ENCODE data around the gene C1QTNF3. TPM values are rescaled to one million over a fixed set of nuclear protein-coding genes. Genes with fewer than 3 reads are reported as not detected.
"Not testable (repeated sequence)": the region's sequence is repeated elsewhere in the genome, so short reads cannot be mapped to it uniquely, and the experiment has no call there.

C1QTNF3 gene, protein sequence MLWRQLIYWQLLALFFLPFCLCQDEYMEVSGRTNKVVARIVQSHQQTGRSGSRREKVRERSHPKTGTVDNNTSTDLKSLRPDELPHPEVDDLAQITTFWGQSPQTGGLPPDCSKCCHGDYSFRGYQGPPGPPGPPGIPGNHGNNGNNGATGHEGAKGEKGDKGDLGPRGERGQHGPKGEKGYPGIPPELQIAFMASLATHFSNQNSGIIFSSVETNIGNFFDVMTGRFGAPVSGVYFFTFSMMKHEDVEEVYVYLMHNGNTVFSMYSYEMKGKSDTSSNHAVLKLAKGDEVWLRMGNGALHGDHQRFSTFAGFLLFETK
- total RNA-seq: 90.3 TPM

DNA sequence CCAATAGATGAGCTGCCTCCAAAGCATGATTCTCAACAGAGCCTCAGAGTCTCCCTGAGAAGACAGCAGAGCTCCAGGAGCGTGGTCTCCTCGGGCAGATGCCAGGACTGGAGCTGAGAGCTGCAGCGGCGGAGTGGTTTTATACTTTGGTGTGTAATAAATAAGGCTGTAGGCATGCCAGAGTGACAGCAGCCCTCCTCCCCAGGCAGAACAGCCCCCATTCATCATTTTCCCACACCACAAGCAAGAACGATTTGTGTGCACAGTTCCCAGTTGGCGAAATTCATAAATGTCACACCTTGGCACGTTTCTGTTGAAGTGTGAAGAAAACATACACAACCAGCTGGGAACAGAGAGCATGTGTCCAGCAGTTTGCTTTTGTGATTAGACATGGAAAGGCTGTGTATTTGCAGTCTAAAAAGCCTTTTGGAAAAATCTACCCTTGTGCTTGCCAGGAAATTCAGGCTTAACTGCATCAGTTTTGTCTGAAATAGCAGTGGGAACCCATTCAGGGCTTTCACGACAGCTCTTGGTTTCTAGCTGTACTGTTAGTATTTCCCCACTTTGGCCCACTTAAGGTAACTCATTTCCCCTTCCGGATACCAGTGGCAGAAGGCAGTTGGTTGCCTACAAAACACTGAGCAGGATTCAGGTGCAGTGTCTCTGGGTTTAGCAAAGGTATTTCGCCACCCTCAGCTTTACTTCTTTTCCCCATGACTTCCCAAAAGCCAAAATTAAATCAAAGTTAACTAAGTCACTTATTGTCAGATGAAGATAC lies at the start of gene C1QTNF3:
TSS of gene C1QTNF3 (minus strand) at position 115 of the 778 bp plus-strand sequence. CDS start at position 27, 88 bp downstream.
- Histone ChIP-seq H3K4me3 (ENCODE audit: low read length in 3 of 3) (peak within 1 kb of the TSS; percentile 42 to 63 (median 42)), H3K9me3 (ENCODE audit: control insufficient read depth in 3 of 3, low read length in 3 of 3) (no peaks in the 10 kb centered on the region), H3K27ac (ENCODE audit: low read depth, low read length) (peak within 1 kb of the TSS; percentile 10), H3K4me1 (ENCODE audit: control insufficient read depth in 3 of 3, insufficient read depth in 3 of 3, low read length in 3 of 3) (peaks cover 17 to 32% (median 29%) of the 10 kb centered on the region in 3 donors), H3K36me3 (ENCODE audit: control insufficient read depth in 3 of 3, insufficient read depth in 3 of 3, low read length in 3 of 3) (no peaks in the 10 kb centered on the region), H3K27me3 (ENCODE audit: control insufficient read depth in 3 of 3, insufficient read depth in 3 of 3, low read length in 3 of 3) (no peaks in the 10 kb centered on the region), H3K9ac (ENCODE audit: low read depth in 1 of 3, low read length in 3 of 3) (peak within 1 kb of the TSS in 1 of 3 donors; percentile 8)

DNA sequence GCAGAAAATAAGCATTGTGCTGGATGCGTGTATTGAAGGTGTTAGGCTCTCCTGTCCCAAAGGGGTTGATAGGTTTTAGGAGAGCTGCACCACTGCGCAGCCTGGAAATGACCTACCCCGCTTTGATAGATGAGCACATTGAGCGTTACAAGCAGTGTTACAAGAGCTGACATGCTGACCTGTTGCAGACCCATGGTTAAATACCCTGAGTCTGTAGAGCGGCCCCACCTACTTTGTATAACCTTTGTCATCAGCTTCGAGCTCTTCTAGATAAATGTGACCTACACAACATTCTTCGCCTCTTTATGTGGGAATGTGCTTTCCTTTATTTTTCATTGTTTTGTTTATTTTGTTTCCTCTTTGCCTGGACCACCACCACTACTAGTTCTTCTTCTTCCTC lies 48.0 kb upstream of the C1QTNF3 start:
- H3K27me3 ChIP-seq (ENCODE audit: control insufficient read depth in 3 of 3, insufficient read depth in 3 of 3, low read length in 3 of 3); H3K36me3 ChIP-seq (ENCODE audit: control insufficient read depth in 3 of 3, insufficient read depth in 3 of 3, low read length in 3 of 3); H3K9me3 ChIP-seq (ENCODE audit: control insufficient read depth in 3 of 3, low read length in 3 of 3); H3K27ac ChIP-seq (ENCODE audit: low read depth, low read length); H3K4me3 ChIP-seq (ENCODE audit: low read length in 3 of 3); H3K4me1 ChIP-seq (ENCODE audit: control insufficient read depth in 3 of 3, insufficient read depth in 3 of 3, low read length in 3 of 3); H3K9ac ChIP-seq (ENCODE audit: low read depth in 1 of 3, low read length in 3 of 3): not testable (repeated sequence)

DNA sequence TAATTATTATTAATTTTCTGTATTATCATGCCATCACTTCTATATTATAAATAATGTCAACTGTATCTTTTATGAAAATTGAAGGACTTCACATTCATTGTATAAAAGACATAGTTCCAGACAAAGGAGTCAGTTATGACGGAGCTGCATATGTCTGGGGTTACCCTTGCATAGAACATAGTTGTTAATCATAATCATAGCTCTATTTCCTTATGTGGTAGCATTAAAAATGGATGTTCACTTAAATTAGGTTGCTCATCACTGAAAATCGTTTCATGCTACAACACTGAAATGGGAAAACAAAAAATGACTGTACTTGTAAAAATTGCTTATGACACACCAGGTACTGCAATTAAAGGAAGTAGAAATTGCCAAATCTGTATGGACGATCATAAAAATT lies 46.8 kb upstream of the C1QTNF3 start:
- H3K36me3 ChIP-seq (ENCODE audit: control insufficient read depth in 3 of 3, insufficient read depth in 3 of 3, low read length in 3 of 3); H3K9ac ChIP-seq (ENCODE audit: low read depth in 1 of 3, low read length in 3 of 3): not testable (repeated sequence)

DNA sequence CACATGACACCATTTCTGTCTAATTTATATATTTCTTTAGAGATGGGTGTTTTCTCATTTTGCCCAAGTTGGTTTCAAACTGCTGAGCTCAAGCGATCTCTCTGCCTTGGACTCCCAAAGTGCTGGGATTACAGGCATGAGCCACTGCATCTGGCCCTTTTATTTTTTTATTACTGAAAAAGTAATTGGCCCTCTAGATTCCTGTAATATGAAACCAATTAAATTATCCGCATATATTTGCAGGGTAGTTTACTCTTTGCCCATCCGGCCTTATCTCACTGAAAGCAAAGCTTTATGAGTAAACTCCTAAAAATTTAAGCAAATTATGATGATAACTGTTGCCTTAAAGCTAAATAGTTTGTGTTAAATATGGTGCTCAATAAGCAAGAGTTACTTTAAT lies 44.7 kb upstream of the C1QTNF3 start:
- H3K4me3 ChIP-seq (ENCODE audit: low read length in 3 of 3); H3K9ac ChIP-seq (ENCODE audit: low read depth in 1 of 3, low read length in 3 of 3); H3K27ac ChIP-seq (ENCODE audit: low read depth, low read length); H3K9me3 ChIP-seq (ENCODE audit: control insufficient read depth in 3 of 3, low read length in 3 of 3); H3K36me3 ChIP-seq (ENCODE audit: control insufficient read depth in 3 of 3, insufficient read depth in 3 of 3, low read length in 3 of 3); H3K27me3 ChIP-seq (ENCODE audit: control insufficient read depth in 3 of 3, insufficient read depth in 3 of 3, low read length in 3 of 3); H3K4me1 ChIP-seq (ENCODE audit: control insufficient read depth in 3 of 3, insufficient read depth in 3 of 3, low read length in 3 of 3): not testable (repeated sequence)

More for the DNA sequence above, 46.8 kb upstream of the C1QTNF3 start:
- H3K4me3 ChIP-seq (ENCODE audit: low read length in 3 of 3); H3K27me3 ChIP-seq (ENCODE audit: control insufficient read depth in 3 of 3, insufficient read depth in 3 of 3, low read length in 3 of 3); H3K27ac ChIP-seq (ENCODE audit: low read depth, low read length); H3K4me1 ChIP-seq (ENCODE audit: control insufficient read depth in 3 of 3, insufficient read depth in 3 of 3, low read length in 3 of 3); H3K9me3 ChIP-seq (ENCODE audit: control insufficient read depth in 3 of 3, low read length in 3 of 3): not testable (repeated sequence)

DNA sequence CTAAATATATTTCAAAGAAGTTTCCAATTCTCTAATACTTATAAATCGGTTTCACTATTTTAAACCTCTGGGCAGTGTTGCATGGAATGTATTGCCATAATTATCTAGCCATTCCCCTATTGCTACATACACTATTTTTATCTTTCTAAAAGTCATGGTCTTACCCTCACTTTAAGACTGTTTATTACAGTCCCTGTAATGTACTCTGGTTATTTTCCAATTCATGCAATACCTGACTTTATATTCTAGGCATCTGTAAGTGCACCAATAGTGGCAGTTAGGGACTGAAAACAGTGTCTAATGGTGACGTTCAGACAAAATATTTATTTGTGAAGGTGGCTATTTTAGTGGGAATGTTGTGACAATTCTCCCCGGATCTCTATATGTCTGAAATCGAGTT lies 40.9 kb upstream of the C1QTNF3 start:
- not testable (repeated sequence) for H3K4me3 ChIP-seq (ENCODE audit: low read length in 3 of 3)

DNA sequence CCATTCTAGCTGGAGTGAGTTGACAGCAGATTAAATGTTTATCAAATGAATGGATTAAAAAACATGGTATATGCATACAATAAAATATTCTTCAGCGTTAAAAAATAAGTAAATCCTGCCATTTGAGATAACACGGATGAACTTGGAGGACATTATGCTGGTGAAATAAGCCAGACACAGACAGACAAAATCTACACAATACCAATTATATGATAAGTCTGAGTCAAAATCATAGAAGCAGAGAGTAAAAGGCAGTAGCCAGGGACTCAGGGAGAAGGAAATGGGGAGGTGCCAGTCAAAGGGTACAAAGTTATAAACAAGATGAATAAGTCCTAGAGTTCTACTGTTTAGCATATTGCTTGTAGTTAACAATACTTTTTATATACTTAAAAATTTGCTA lies 36.5 kb upstream of the C1QTNF3 start:
- not testable (repeated sequence) for H3K36me3 ChIP-seq (ENCODE audit: control insufficient read depth in 3 of 3, insufficient read depth in 3 of 3, low read length in 3 of 3); H3K9me3 ChIP-seq (ENCODE audit: control insufficient read depth in 3 of 3, low read length in 3 of 3); H3K4me3 ChIP-seq (ENCODE audit: low read length in 3 of 3); H3K27me3 ChIP-seq (ENCODE audit: control insufficient read depth in 3 of 3, insufficient read depth in 3 of 3, low read length in 3 of 3); H3K27ac ChIP-seq (ENCODE audit: low read depth, low read length); H3K9ac ChIP-seq (ENCODE audit: low read depth in 1 of 3, low read length in 3 of 3); H3K4me1 ChIP-seq (ENCODE audit: control insufficient read depth in 3 of 3, insufficient read depth in 3 of 3, low read length in 3 of 3)

More for the DNA sequence above, 40.9 kb upstream of the C1QTNF3 start:
- not testable (repeated sequence) for H3K27ac ChIP-seq (ENCODE audit: low read depth, low read length); H3K9me3 ChIP-seq (ENCODE audit: control insufficient read depth in 3 of 3, low read length in 3 of 3); H3K36me3 ChIP-seq (ENCODE audit: control insufficient read depth in 3 of 3, insufficient read depth in 3 of 3, low read length in 3 of 3); H3K27me3 ChIP-seq (ENCODE audit: control insufficient read depth in 3 of 3, insufficient read depth in 3 of 3, low read length in 3 of 3); H3K9ac ChIP-seq (ENCODE audit: low read depth in 1 of 3, low read length in 3 of 3); H3K4me1 ChIP-seq (ENCODE audit: control insufficient read depth in 3 of 3, insufficient read depth in 3 of 3, low read length in 3 of 3)

DNA sequence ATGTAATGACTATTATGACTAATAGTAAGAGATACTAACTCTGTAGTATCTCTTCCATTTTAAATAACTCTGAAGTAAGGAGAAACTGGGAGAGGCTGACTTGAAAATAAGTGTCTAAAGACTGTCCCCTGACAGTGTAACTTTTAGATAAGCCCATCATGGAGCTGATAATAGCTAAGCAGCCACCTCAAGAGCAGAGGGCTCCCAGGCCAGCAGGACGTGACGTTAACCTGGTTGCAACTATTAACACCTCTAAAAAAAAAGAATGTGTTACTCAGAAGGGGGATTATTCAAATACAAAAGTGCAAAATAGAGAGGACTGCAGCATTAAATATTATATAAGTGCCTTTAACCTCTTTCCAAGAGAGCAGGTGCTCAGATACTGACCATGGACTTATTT lies 34.6 kb upstream of the C1QTNF3 start:
- not testable (repeated sequence) for H3K4me3 ChIP-seq (ENCODE audit: low read length in 3 of 3); H3K9ac ChIP-seq (ENCODE audit: low read depth in 1 of 3, low read length in 3 of 3); H3K27ac ChIP-seq (ENCODE audit: low read depth, low read length); H3K9me3 ChIP-seq (ENCODE audit: control insufficient read depth in 3 of 3, low read length in 3 of 3); H3K27me3 ChIP-seq (ENCODE audit: control insufficient read depth in 3 of 3, insufficient read depth in 3 of 3, low read length in 3 of 3); H3K36me3 ChIP-seq (ENCODE audit: control insufficient read depth in 3 of 3, insufficient read depth in 3 of 3, low read length in 3 of 3); H3K4me1 ChIP-seq (ENCODE audit: control insufficient read depth in 3 of 3, insufficient read depth in 3 of 3, low read length in 3 of 3)

DNA sequence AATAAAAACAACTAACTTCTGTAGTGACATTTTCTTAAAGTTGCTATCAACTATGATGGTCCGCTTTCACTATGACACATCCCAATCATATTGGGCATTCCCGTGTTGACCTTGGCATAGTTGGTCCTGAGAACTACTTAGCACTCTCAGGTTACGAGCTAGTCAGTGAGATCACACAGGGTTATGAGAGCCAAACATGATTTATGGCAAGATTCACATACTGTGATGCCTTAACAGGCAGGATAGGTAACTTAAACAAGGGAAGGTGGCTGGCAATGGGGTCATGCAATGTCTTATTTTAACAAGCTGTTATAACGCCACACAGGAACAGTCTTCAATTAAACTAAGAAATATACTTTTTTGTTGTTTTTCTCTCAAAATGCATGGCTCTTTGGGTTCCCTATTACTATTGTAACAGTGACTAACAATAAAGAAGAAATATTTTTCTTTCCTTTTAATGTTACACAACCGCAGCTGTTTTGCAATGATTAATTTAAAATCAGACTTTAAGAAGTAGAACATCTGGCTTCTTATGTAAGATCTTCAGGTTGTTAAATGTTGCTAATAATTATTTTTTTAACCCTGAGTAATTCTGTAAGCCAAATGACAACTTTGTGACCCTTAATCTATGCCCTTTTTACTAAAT lies 33.8 kb upstream of the C1QTNF3 start:
- not testable (repeated sequence) for H3K36me3 ChIP-seq (ENCODE audit: control insufficient read depth in 3 of 3, insufficient read depth in 3 of 3, low read length in 3 of 3); H3K27ac ChIP-seq (ENCODE audit: low read depth, low read length); H3K9me3 ChIP-seq (ENCODE audit: control insufficient read depth in 3 of 3, low read length in 3 of 3)

DNA sequence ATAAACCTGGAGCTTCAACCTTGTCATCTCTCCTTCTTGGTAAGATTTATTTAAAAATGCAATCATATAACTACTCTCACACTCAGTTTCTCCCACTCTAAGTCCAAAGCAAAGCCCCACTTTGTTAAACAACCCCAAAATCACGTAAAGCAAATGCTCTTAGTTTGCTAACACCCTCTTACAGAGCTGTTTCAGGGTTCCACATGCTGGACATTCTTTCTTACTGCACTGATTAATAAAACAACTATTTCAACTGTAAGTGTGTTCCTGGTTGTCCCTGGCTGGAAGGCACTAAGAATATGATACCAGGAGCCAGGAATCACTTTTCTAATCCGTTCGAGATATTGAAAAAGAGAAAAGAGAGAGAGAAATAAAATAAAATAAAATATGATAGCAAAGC lies 31.5 kb upstream of the C1QTNF3 start:
- not testable (repeated sequence) for H3K4me1 ChIP-seq (ENCODE audit: control insufficient read depth in 3 of 3, insufficient read depth in 3 of 3, low read length in 3 of 3); H3K27me3 ChIP-seq (ENCODE audit: control insufficient read depth in 3 of 3, insufficient read depth in 3 of 3, low read length in 3 of 3); H3K9ac ChIP-seq (ENCODE audit: low read depth in 1 of 3, low read length in 3 of 3); H3K4me3 ChIP-seq (ENCODE audit: low read length in 3 of 3); H3K36me3 ChIP-seq (ENCODE audit: control insufficient read depth in 3 of 3, insufficient read depth in 3 of 3, low read length in 3 of 3); H3K27ac ChIP-seq (ENCODE audit: low read depth, low read length); H3K9me3 ChIP-seq (ENCODE audit: control insufficient read depth in 3 of 3, low read length in 3 of 3)

More for the DNA sequence above, 33.8 kb upstream of the C1QTNF3 start:
- not testable (repeated sequence) for H3K4me1 ChIP-seq (ENCODE audit: control insufficient read depth in 3 of 3, insufficient read depth in 3 of 3, low read length in 3 of 3); H3K4me3 ChIP-seq (ENCODE audit: low read length in 3 of 3); H3K27me3 ChIP-seq (ENCODE audit: control insufficient read depth in 3 of 3, insufficient read depth in 3 of 3, low read length in 3 of 3); H3K9ac ChIP-seq (ENCODE audit: low read depth in 1 of 3, low read length in 3 of 3)

DNA sequence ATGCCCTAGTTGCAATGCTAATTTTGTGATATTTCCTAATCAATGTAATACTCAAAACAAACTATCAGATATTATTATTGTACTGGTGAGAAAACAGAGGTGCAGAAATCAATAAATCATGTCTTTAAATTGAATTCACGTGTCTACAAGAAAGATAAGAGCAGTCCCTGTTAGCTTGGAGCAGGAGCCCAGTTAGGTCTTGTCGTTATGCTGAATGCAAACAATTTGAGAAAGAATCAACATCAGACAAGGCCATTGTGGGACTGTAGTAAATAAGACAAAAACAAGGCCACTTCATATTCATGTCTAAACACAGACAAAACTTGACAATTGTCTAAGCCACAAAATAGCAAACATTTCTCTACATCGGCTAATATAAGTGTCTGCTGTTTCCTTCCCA lies 31.1 kb upstream of the C1QTNF3 start:
- H3K36me3 ChIP-seq (ENCODE audit: control insufficient read depth in 3 of 3, insufficient read depth in 3 of 3, low read length in 3 of 3): not testable (repeated sequence)

More for the DNA sequence above, 31.1 kb upstream of the C1QTNF3 start:
- H3K9ac ChIP-seq (ENCODE audit: low read depth in 1 of 3, low read length in 3 of 3); H3K9me3 ChIP-seq (ENCODE audit: control insufficient read depth in 3 of 3, low read length in 3 of 3); H3K27ac ChIP-seq (ENCODE audit: low read depth, low read length); H3K27me3 ChIP-seq (ENCODE audit: control insufficient read depth in 3 of 3, insufficient read depth in 3 of 3, low read length in 3 of 3); H3K4me1 ChIP-seq (ENCODE audit: control insufficient read depth in 3 of 3, insufficient read depth in 3 of 3, low read length in 3 of 3); H3K4me3 ChIP-seq (ENCODE audit: low read length in 3 of 3): not testable (repeated sequence)

Data from skeletal muscle tissue (tissue), 4 donors.